H9 (cell line): ENCODE data around the gene STMN3. TPM values are rescaled to one million over a fixed set of nuclear protein-coding genes. Genes with fewer than 3 reads are reported as not detected.

Experiments used
- DNase-seq: peaks from one replicate; pipeline ENCODE4 v3.0.0-alpha.2; 2017
- H2AFZ ChIP-seq: one replicate; pipeline ENCODE4 v1.6.1; 2013; ENCODE audit warnings: mild to moderate bottlenecking, low read length, control low read depth, moderate library complexity
- H2AK5ac ChIP-seq: 2 replicates; pipeline ENCODE4 v1.6.1; 2013; ENCODE audit warnings: low read length, control low read depth, mixed read lengths; ENCODE audit not compliant: insufficient read length
- H2BK120ac ChIP-seq: one replicate; pipeline ENCODE4 v1.6.1; 2013; ENCODE audit warnings: low read depth, mild to moderate bottlenecking, low read length, control low read depth, inconsistent platforms; ENCODE audit not compliant: poor library complexity, severe bottlenecking
- H2BK12ac ChIP-seq: 2 replicates; pipeline ENCODE4 v1.6.1; 2013; ENCODE audit warnings: low read length, control low read depth, mixed read lengths, low read depth; ENCODE audit not compliant: insufficient read length
- H2BK15ac ChIP-seq: 2 replicates; pipeline ENCODE4 v1.6.1; 2013; ENCODE audit warnings: low read depth, low read length, control low read depth
- H2BK20ac ChIP-seq: one replicate; pipeline ENCODE4 v1.6.1; 2013; ENCODE audit warnings: low read depth, mild to moderate bottlenecking, low read length, control low read depth, inconsistent platforms; ENCODE audit not compliant: poor library complexity, severe bottlenecking
- H2BK5ac ChIP-seq: 2 replicates; pipeline ENCODE4 v1.6.1; 2013; ENCODE audit warnings: low read length, control low read depth, mixed read lengths; ENCODE audit not compliant: insufficient read length
- H3K14ac ChIP-seq: 2 replicates; pipeline ENCODE4 v1.6.1; 2013; ENCODE audit warnings: low read length, control low read depth; ENCODE audit not compliant: insufficient read depth
- H3K18ac ChIP-seq: 2 replicates; pipeline ENCODE4 v1.6.1; 2013; ENCODE audit warnings: low read depth, mild to moderate bottlenecking, mixed read lengths, low read length, control low read depth; ENCODE audit not compliant: insufficient read length
- H3K23ac ChIP-seq: 2 replicates; pipeline ENCODE4 v1.6.1; 2013; ENCODE audit warnings: low read length, control low read depth, mixed read lengths, low read depth; ENCODE audit not compliant: insufficient read length
- H3K23me2 ChIP-seq: 2 replicates; pipeline ENCODE4 v1.6.1; 2013; ENCODE audit warnings: low read depth, mild to moderate bottlenecking, mixed read lengths, low read length, control low read depth; ENCODE audit not compliant: insufficient read length, poor library complexity, severe bottlenecking
- H3K27ac ChIP-seq: 2 replicates; pipeline ENCODE4 v1.5.1; 2013; ENCODE audit warnings: low read length, control low read depth, mixed read lengths, low read depth; ENCODE audit not compliant: insufficient read length
- H3K27me3 ChIP-seq: 2 replicates; pipeline ENCODE4 v1.6.1; 2013; ENCODE audit warnings: low read length, control low read depth, inconsistent platforms; ENCODE audit not compliant: insufficient read depth
- H3K4ac ChIP-seq: 2 replicates; pipeline ENCODE4 v1.6.1; 2013; ENCODE audit warnings: low read depth, mild to moderate bottlenecking, control low read depth, inconsistent platforms, low read length, moderate library complexity
- H3K4me1 ChIP-seq: 2 replicates; pipeline ENCODE4 v1.6.1; 2013; ENCODE audit warnings: low read length, control low read depth, inconsistent platforms; ENCODE audit not compliant: insufficient read depth
- H3K4me2 ChIP-seq: 2 replicates; pipeline ENCODE4 v1.6.1; 2013; ENCODE audit warnings: low read length, control low read depth, mixed read lengths; ENCODE audit not compliant: insufficient read length, insufficient read depth
- H3K56ac ChIP-seq: 2 replicates; pipeline ENCODE4 v1.6.1; 2013; ENCODE audit warnings: low read depth, mild to moderate bottlenecking, mixed read lengths, low read length, control low read depth; ENCODE audit not compliant: insufficient read length
- H3K79me1 ChIP-seq: 2 replicates; pipeline ENCODE4 v1.6.1; 2013; ENCODE audit warnings: low read depth, mild to moderate bottlenecking, moderate library complexity, low read length, control low read depth, inconsistent platforms; ENCODE audit not compliant: insufficient read depth, poor library complexity, severe bottlenecking
- H3K79me2 ChIP-seq: 2 replicates; pipeline ENCODE4 v1.6.1; 2013; ENCODE audit warnings: low read length, control low read depth, inconsistent platforms; ENCODE audit not compliant: insufficient read depth
- H3K9ac ChIP-seq: 2 replicates; pipeline ENCODE4 v1.6.1; 2013; ENCODE audit warnings: low read length, control low read depth, mixed read lengths; ENCODE audit not compliant: insufficient read length; ENCODE audit errors: extremely low read depth
- H3K9me3 ChIP-seq: one replicate; pipeline ENCODE4 v1.6.1; 2013; ENCODE audit warnings: low read depth, low read length, inconsistent platforms; ENCODE audit not compliant: control insufficient read depth
- H3T11ph ChIP-seq: one replicate; pipeline ENCODE4 v1.6.1; 2013; ENCODE audit warnings: mild to moderate bottlenecking, low read length, control low read depth, inconsistent platforms
- H4K20me1 ChIP-seq: one replicate; pipeline ENCODE4 v1.6.1; 2013; ENCODE audit not compliant: control insufficient read depth, insufficient read length, insufficient read depth
- H4K5ac ChIP-seq: 2 replicates; pipeline ENCODE4 v1.6.1; 2013; ENCODE audit warnings: low read depth, mild to moderate bottlenecking, mixed read lengths, low read length, control low read depth; ENCODE audit not compliant: insufficient read length
- H4K8ac ChIP-seq: replicated peaks from 2 replicates; pipeline ENCODE4 v1.6.1; 2013; ENCODE audit warnings: low read length, control low read depth, mixed read lengths, low read depth; ENCODE audit not compliant: insufficient read length
- H4K91ac ChIP-seq: 2 replicates; pipeline ENCODE4 v1.6.1; 2013; ENCODE audit warnings: low read depth, mild to moderate bottlenecking, moderate library complexity, mixed read lengths, low read length, control low read depth; ENCODE audit not compliant: insufficient read length
- H3K27ac Mint-ChIP-seq, 3 experiments: 2 replicates in 2 of 3; 3 replicates in 1 of 3; pipeline ENCODE4 v1.8.0; 2020 to 2021; ENCODE audit warnings: mixed read lengths in 3 of 3, mild to moderate bottlenecking in 1 of 3, moderate library complexity in 1 of 3
- H3K27me3 Mint-ChIP-seq: 2 replicates; pipeline ENCODE4 v1.8.0; 2021; ENCODE audit warnings: low read depth, mild to moderate bottlenecking, moderate library complexity, mixed read lengths
- H3K36me3 Mint-ChIP-seq, 3 experiments: 2 replicates in 2 of 3; 3 replicates in 1 of 3; pipeline ENCODE4 v1.8.0; 2020 to 2021; ENCODE audit warnings: low read depth in 3 of 3, mixed read lengths in 3 of 3; ENCODE audit not compliant: insufficient read depth in 1 of 3
- H3K4me1 Mint-ChIP-seq, 2 experiments: 2 replicates each; pipeline ENCODE4 v1.8.0; 2020; ENCODE audit warnings: mixed read lengths in 2 of 2
- H3K4me3 Mint-ChIP-seq, 2 experiments: 2 replicates in 1 of 2; 3 replicates in 1 of 2; pipeline ENCODE4 v1.8.0; 2020 to 2021; ENCODE audit warnings: mild to moderate bottlenecking in 2 of 2, mixed read lengths in 2 of 2, moderate library complexity in 1 of 2
- H3K9me3 Mint-ChIP-seq, 2 experiments: 2 replicates in 1 of 2; 3 replicates in 1 of 2; pipeline ENCODE4 v1.8.0; 2020; ENCODE audit warnings: mild to moderate bottlenecking in 2 of 2, mixed read lengths in 2 of 2, moderate library complexity in 1 of 2
- CTCF ChIP-seq: fragments of 200-600 bp; sonication (generic); conservative IDR thresholded peaks from 3 replicates; pipeline ENCODE4 v1.8.0; 2021; ENCODE audit warnings: antibody characterized with exemption, mild to moderate bottlenecking
- WGBS: extraction: QIAGEN DNeasy Blood & Tissue Kit; methylation state at CpG from one replicate; pipeline ENCODE4 v1.1.7; 2013; ENCODE audit warnings: missing lambda C conversion rate, low lambda C conversion rate, mixed read lengths; ENCODE audit not compliant: insufficient read length; ENCODE audit errors: extremely low coverage; 5-methylcytosine and 5-hydroxymethylcytosine counted together
- total RNA-seq: library from RNA; stranded (reverse); gene quantifications from 2 replicates; pipeline ENCODE4 v1.2.1, GENCODE V29; 2021

The STMN3 gene
- total RNA-seq, 1 experiment from 2014 or later, result 54.0 TPM

- Histone ChIP-seq H2BK5ac (no peak overlapping the region), H3K23ac (no peak overlapping the region), H3K27me3 (no peaks in the 10 kb centered on the region), H3K79me1 (no peaks in the 10 kb centered on the region), H3K23me2 (peaks cover 7% of the 10 kb centered on the region), H3K18ac (no peak overlapping the region), H2BK20ac (no peak overlapping the region), H4K91ac (no peak overlapping the region), H3K14ac (no peak overlapping the region), H3K9me3 (no peaks in the 10 kb centered on the region), H3K56ac (no peak overlapping the region), H3K4ac (no peak overlapping the region), H3K79me2 (no peaks in the 10 kb centered on the region), H2AFZ (no peak overlapping the region), H4K20me1 (no peaks in the 10 kb centered on the region), H3K4me2 (no peak overlapping the region), H3K9ac (no peak overlapping the region), H3T11ph (no peak overlapping the region), H2BK12ac (no peak overlapping the region), H3K4me1 (no peaks in the 10 kb centered on the region), H2BK15ac (no peak overlapping the region), H4K5ac (no peak overlapping the region), H2AK5ac (no peak overlapping the region), H3K27ac (no peak overlapping the region), H4K8ac (no peak overlapping the region), H2BK120ac (no peak overlapping the region)
- no peak overlapping the region for H3K27ac Mint-ChIP-seq
- H3K4me3 Mint-ChIP-seq, result no peak overlapping the region
- TF ChIP-seq CTCF, result no peak
- peaks cover 3% of the 10 kb centered on the region for H3K27me3 Mint-ChIP-seq
- DNase-seq, result no peak
- H3K36me3 Mint-ChIP-seq, result peaks cover 0 to 3% (median 2%) of the 10 kb centered on the region in 3 experiments; a peak in 2 of 7 replicates
- H3K9me3 Mint-ChIP-seq, result no peaks in the 10 kb centered on the region; a peak in 1 of 5 replicates
- no CpG with 5 or more reads among the region's 8 CpGs for WGBS
- H3K4me1 Mint-ChIP-seq, result peaks cover 6 to 15% of the 10 kb centered on the region in 2 experiments
These were observed 13.1 kb downstream of the STMN3 start for GRCh38 chr20:63640086-63640485.
